CD14-positive monocyte (primary cell): ENCODE measurements around the gene PRR23E. TPM values are rescaled to one million over a fixed set of nuclear protein-coding genes. Genes with fewer than 3 reads are reported as not detected.

Source experiments
- DNase-seq, 3 donors: peaks; one replicate each; pipeline ENCODE4 v3.0.0-alpha.2; 2011 to 2022
- H2AFZ ChIP-seq: 2 replicates; pipeline ENCODE4 v1.6.0; 2012; ENCODE audit warnings: mild to moderate bottlenecking, low read depth, low read length, inconsistent platforms; ENCODE audit not compliant: insufficient read depth, poor library complexity, severe bottlenecking
- H3K27ac ChIP-seq, 2 donors: 1 replicate in 1 of 2; 2 replicates in 1 of 2; pipeline ENCODE4 v1.5.1; 2012 to 2013; ENCODE audit warnings: low read length in 2 of 2, control low read depth in 1 of 2, inconsistent platforms in 1 of 2, low read depth in 1 of 2, mild to moderate bottlenecking in 1 of 2
- H3K27me3 ChIP-seq, 2 donors: one replicate each; pipeline versions ENCODE4 v1.6.0 to v1.6.1; 2011 to 2013; ENCODE audit warnings: low read length in 2 of 2; ENCODE audit not compliant: control insufficient read depth in 2 of 2, insufficient read depth in 2 of 2
- H3K36me3 ChIP-seq, 2 donors: replicated peaks in 1 of 2; 1 replicate in 1 of 2; 2 replicates in 1 of 2; pipeline versions ENCODE4 v1.5.1 to v1.6.1; 2012 to 2013; ENCODE audit warnings: low read length in 2 of 2, control low read depth in 1 of 2, inconsistent platforms in 1 of 2, mild to moderate bottlenecking in 1 of 2; ENCODE audit not compliant: insufficient read depth in 2 of 2, control insufficient read depth in 1 of 2
- H3K4me1 ChIP-seq, 2 donors: 1 replicate in 1 of 2; 2 replicates in 1 of 2; pipeline versions ENCODE4 v1.5.1 to v1.6.1; 2012 to 2013; ENCODE audit warnings: low read length in 2 of 2, control low read depth in 1 of 2, inconsistent platforms in 1 of 2, mild to moderate bottlenecking in 1 of 2, moderate library complexity in 1 of 2; ENCODE audit not compliant: insufficient read depth in 2 of 2, control insufficient read depth in 1 of 2
- H3K4me2 ChIP-seq: replicated peaks from 2 replicates; pipeline ENCODE3; 2012; ENCODE audit warnings: low read length, moderate library complexity, mild to moderate bottlenecking; ENCODE audit not compliant: poor library complexity, severe bottlenecking; ENCODE audit errors: extremely low read depth
- H3K4me3 ChIP-seq, 3 experiments: fragments of 200-600 bp in 1 of 3; sonication (generic) in 1 of 3; replicated peaks in 1 of 3; 1 replicate in 2 of 3; 2 replicates in 1 of 3; pipeline ENCODE4 v1.5.1; 2011 to 2013; ENCODE audit warnings: low read length in 3 of 3, mild to moderate bottlenecking in 3 of 3, control low read depth in 2 of 3, low read depth in 2 of 3, inconsistent platforms in 1 of 3, moderate library complexity in 1 of 3
- H3K79me2 ChIP-seq: 2 replicates; pipeline ENCODE4 v1.6.0; 2012; ENCODE audit warnings: mild to moderate bottlenecking, control low read depth, inconsistent platforms, low read length, moderate library complexity; ENCODE audit not compliant: insufficient read depth
- H3K9ac ChIP-seq: 2 replicates; pipeline ENCODE4 v1.6.0; 2017; ENCODE audit warnings: low read length, mild to moderate bottlenecking; ENCODE audit not compliant: insufficient read depth, poor library complexity, severe bottlenecking
- H3K9me3 ChIP-seq, 2 donors: replicated peaks in 1 of 2; 1 replicate in 1 of 2; 2 replicates in 1 of 2; pipeline versions ENCODE4 v1.5.1 to v1.6.1; 2012 to 2013; ENCODE audit warnings: low read length in 2 of 2, control low read depth in 1 of 2; ENCODE audit not compliant: control insufficient read depth in 1 of 2, insufficient read depth in 1 of 2
- H4K20me1 ChIP-seq: 2 replicates; pipeline ENCODE4 v1.6.0; 2012; ENCODE audit warnings: mild to moderate bottlenecking, low read length, control low read depth, moderate library complexity; ENCODE audit not compliant: insufficient read depth
- H3K27ac Mint-ChIP-seq, 7 donors: one replicate each; pipeline ENCODE4 v1.8.0; 2020; ENCODE audit warnings: mild to moderate bottlenecking in 7 of 7, mixed read lengths in 7 of 7, moderate library complexity in 6 of 7, inconsistent platforms in 2 of 7
- H3K27me3 Mint-ChIP-seq, 3 donors: one replicate each; pipeline ENCODE4 v1.8.0; 2021 to 2022; ENCODE audit warnings: low read depth in 3 of 3, mild to moderate bottlenecking in 3 of 3, mixed read lengths in 3 of 3, moderate library complexity in 3 of 3, inconsistent platforms in 1 of 3
- H3K36me3 Mint-ChIP-seq, 2 donors: one replicate each; pipeline ENCODE4 v1.8.0; 2020; ENCODE audit warnings: mixed read lengths in 2 of 2, inconsistent platforms in 1 of 2, mild to moderate bottlenecking in 1 of 2
- H3K4me1 Mint-ChIP-seq: one replicate; pipeline ENCODE4 v1.8.0; 2020; ENCODE audit warnings: mild to moderate bottlenecking, mixed read lengths
- H3K4me3 Mint-ChIP-seq, 2 donors: one replicate each; pipeline ENCODE4 v1.8.0; 2020; ENCODE audit warnings: mild to moderate bottlenecking in 2 of 2, mixed read lengths in 2 of 2, moderate library complexity in 1 of 2
- H3K9me3 Mint-ChIP-seq, 7 donors: one replicate each; pipeline ENCODE4 v1.8.0; 2020 to 2022; ENCODE audit warnings: mixed read lengths in 7 of 7, mild to moderate bottlenecking in 6 of 7, moderate library complexity in 6 of 7, inconsistent platforms in 2 of 7
- CTCF ChIP-seq: fragments of 200-600 bp; IDR thresholded peaks from one replicate; pipeline ENCODE4 v1.8.0; 2022; ENCODE audit warnings: antibody characterized with exemption, mild to moderate bottlenecking
- WGBS: methylation state at CpG from one replicate; pipeline ENCODE4 v1.1.5; 2013; ENCODE audit warnings: missing lambda C conversion rate; ENCODE audit not compliant: insufficient coverage; 5-methylcytosine and 5-hydroxymethylcytosine counted together
- intact Hi-C, 2 donors: fragments of 100-400 bp; cut with micrococcal nuclease; formaldehyde crosslinking; loops; one replicate each; pipeline versions ENCODE4 v1.15.0 to v1.15.1; 2023
- polyA plus RNA-seq, 3 donors: library from polyadenylated mRNA; depleted of rRNA in 1 of 3; unstranded in 2 of 3; stranded (reverse) in 1 of 3; fragments of 300-500 nt in 2 of 3; fragments of >200 nt in 1 of 3; fragmentation: Illumina TruSeq in 2 of 3; gene quantifications; 1 replicate in 2 of 3; 2 replicates in 1 of 3; pipeline ENCODE4 v1.2.3, GENCODE V29; 2012 to 2021
- small RNA-seq: library from RNA; depleted of rRNA; stranded (forward); fragments of <200 nt; gene quantifications from one replicate; pipeline ENCODE3, GENCODE V24; 2012; ENCODE audit warnings: low read depth; ENCODE audit not compliant: insufficient read length

The PRR23E gene
- polyA plus RNA-seq, 3 donors, result not detected

GRCh38 chr3:127247292-127247691 is 54.4 kb downstream of the PRR23E start:
- no peak overlapping the region for H3K27ac ChIP-seq
- no peaks in the 10 kb centered on the region for H3K27me3 ChIP-seq
- Mint-ChIP-seq H3K27ac (no peak overlapping the region), H3K9me3 (peaks cover 15 to 60% (median 41%) of the 10 kb centered on the region in 7 donors), H3K4me1 (no peaks in the 10 kb centered on the region), H3K36me3 (no peaks in the 10 kb centered on the region), H3K27me3 (peaks cover 0 to 3% (median 0%) of the 10 kb centered on the region in 3 donors), H3K4me3 (no peak overlapping the region)
- intact Hi-C loops, result no loop called here
- 100% methylated on average over 1 of the region's 1 CpG for WGBS
- no peak overlapping the region for H3K4me3 ChIP-seq
- H3K79me2 ChIP-seq, result no peaks in the 10 kb centered on the region
- no peaks in the 10 kb centered on the region for H4K20me1 ChIP-seq
- H3K9ac ChIP-seq, result no peak overlapping the region
- no peak overlapping the region for H2AFZ ChIP-seq
- DNase-seq, result no peak
- TF ChIP-seq CTCF, result no peak
- no peaks in the 10 kb centered on the region for H3K4me1 ChIP-seq
- H3K9me3 ChIP-seq, result peaks cover 36 to 46% of the 10 kb centered on the region in 2 donors
- no peak overlapping the region for H3K4me2 ChIP-seq
- no peaks in the 10 kb centered on the region for H3K36me3 ChIP-seq

Small RNA genes within 50 kb of the gene (small RNA-seq; reads per million reads assigned to genes)
- gene RF00019, result not detected
- not detected for gene RNU6-1047P

Other genes starting within 250 kb of the PRR23E start
- 1 to 10 TPM in 1 of 3 donors, not detected in 2; 2.7 TPM for gene PLXNA1, start 210.0 kb upstream of the PRR23E start, polyA plus RNA-seq
- not detected for gene PRR20G, start 94.9 kb downstream of the PRR23E start, polyA plus RNA-seq